ENCODE data around the gene TSEN54.

The TSEN54 gene

DNA sequence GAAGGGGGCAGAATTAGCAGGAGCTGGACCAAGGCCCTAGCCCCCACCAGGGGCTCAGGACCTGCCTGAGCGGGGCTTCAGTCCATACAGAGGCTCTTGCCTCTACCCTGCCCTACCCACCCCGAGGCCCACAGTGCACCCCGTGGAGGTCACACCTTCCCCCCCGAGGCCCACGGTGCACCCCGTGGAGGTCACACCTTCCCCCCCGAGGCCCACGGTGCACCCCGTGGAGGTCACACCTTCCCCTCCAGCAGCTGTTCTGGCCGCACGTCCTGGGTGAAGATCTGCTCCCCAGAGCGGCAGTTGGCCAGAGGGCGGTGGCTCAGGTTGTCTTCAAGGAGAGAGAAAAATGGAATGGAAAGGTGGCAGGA, 12.4 kb upstream of the TSEN54 start:
- DNase-seq (ENCODE audit: low read depth): no peak

GRCh38 chr17:75504347-75505151, 11.8 kb upstream of the TSEN54 start:
- no peak for DNase-seq (ENCODE audit: low read depth)

- no peak for DNase-seq (ENCODE audit: low read depth)
Measured at GRCh38 chr17:75505152-75505409, 11.2 kb upstream of the TSEN54 start.

GRCh38 chr17:75505640-75506039, 10.7 kb upstream of the TSEN54 start:
- no peak for DNase-seq (ENCODE audit: low read depth)

- no peak for DNase-seq (ENCODE audit: low read depth)
Measured at GRCh38 chr17:75506134-75506533, 10.2 kb upstream of the TSEN54 start.

- no peak for DNase-seq (ENCODE audit: low read depth)
Measured at GRCh38 chr17:75506888-75507287, 9.4 kb upstream of the TSEN54 start.

- no peak for DNase-seq (ENCODE audit: low read depth)
Measured at GRCh38 chr17:75507733-75508719, 8.3 kb upstream of the TSEN54 start.

- DNase-seq (ENCODE audit: low read depth): no peak
Measured at GRCh38 chr17:75508931-75509361, 7.4 kb upstream of the TSEN54 start.

DNA sequence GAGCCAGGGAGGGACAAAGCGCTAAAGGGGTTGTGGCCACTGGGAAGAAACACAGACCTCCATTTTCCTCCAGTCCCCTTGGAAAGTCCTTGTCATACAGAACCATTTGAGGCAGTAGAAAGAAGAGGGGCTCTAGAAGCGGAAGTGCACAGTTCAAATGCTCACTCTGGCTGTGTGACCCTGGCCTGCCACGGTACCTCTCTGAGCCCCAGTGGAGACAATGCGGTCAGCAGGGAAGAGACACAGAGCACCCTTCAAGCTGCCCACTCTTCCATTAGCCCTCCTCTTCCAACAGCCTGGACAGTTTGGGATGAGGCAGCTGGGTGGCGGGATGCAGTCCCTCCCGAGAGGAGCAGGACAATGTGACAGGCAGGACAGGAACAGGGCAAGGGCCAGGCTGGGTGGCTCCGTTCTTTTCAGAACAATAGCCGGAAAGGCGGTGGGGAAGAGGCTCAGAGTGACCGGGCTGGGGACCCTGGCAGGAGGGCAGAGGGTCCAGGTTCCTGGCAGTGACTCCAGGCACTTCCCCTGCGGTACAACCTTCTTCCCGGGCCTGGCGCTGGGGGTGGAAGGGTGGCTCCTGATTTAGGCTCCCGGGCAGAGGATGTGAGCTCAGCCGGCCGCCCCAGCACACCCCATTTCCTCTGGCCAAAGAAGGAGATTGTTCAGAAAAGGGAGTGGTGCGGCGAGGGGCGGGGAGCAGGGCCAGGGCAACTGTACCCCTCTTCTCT, 6.6 kb upstream of the TSEN54 start:
- DNase-seq (ENCODE audit: low read depth): no peak

DNA sequence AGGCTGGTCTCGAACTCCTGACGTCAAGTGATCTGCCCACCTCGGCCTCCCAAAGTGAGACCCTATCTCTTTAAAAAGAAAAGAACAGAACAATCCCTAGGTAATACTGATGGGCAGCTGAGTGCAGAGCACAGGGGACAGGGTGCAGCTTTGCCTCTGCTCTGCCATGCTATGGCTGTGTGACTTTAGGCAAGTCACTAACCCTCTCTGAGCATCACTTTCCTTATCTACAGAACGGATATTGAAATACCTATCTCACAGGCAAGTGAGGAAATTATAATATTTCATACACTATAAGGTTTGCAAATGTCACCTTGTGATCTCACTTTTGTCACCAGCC, 5.1 kb upstream of the TSEN54 start:
- no peak for DNase-seq (ENCODE audit: low read depth)

DNA sequence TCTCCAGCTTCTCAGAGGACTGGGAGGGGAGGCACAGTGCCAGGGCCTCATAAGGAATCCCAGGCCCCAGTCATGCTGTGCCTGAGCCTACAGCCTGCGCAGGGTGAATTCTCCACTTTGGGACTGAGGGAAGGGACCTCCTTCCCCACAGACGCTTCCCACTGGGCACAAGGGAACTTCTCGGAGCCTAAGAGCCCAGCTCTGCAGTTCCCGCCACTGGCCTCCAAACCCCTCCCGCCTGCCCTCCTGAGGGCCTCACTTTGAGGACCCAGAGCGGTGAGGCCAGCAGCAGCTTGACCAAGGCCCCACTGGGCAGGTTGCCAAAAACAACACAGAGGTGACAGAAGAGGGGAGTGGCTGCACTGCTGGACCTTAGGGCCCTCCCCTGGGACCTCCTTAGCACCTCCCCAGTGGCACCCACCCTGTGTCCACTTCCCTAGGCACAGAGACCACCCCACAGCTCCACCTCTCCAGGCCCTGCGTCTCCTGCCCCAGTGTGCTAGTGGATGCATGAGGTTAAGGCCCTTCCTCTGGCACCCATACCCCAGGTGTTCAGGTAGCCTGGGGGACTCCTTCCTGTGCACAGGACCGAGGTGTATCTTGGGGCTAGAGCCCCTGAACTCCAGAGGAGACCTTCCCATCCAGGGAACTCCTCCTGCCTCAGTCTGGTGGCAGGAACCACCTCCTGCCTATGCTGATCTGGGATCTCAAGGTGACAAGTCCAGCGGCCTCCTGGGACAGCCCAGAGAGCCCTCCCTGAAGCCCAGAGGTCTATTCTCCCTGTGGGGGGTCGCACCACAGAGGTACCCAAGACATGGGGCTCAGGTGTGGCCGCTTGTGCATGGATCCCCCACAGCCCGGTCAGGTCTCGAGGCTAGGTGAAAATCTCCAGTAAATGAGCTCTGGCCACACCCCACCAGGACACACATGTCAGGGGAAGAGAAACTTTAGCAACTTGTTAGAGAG, 4.4 kb upstream of the TSEN54 start:
- DNase-seq (ENCODE audit: low read depth): no peak

GRCh38 chr17:75512926-75513640, 3.2 kb upstream of the TSEN54 start:
- no peak for DNase-seq (ENCODE audit: low read depth)

DNA sequence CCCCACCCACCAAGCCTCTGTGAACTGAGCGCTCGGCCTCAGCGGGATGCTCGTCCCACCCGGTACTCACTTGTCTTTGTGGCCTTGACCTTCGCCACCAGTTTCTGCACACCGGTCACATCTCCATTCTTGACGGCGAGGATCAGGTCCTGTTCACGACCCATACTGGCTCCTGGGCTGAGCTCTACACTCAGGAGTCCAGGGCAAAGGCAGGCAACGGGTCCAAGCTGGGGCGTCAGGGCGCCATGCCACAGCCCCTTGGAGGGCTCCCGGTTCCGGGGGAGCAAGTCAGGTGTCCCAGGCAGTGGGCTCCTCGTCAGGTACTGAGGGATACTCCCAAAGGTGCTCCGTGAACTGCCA, 2.7 kb upstream of the TSEN54 start:
- DNase-seq (ENCODE audit: low read depth): no peak

GRCh38 chr17:75514299-75514918, 1.9 kb upstream of the TSEN54 start:
- DNase-seq (ENCODE audit: low read depth): no peak

- no peak for DNase-seq (ENCODE audit: low read depth)
Measured at GRCh38 chr17:75514919-75515495, 1.3 kb upstream of the TSEN54 start.

DNA sequence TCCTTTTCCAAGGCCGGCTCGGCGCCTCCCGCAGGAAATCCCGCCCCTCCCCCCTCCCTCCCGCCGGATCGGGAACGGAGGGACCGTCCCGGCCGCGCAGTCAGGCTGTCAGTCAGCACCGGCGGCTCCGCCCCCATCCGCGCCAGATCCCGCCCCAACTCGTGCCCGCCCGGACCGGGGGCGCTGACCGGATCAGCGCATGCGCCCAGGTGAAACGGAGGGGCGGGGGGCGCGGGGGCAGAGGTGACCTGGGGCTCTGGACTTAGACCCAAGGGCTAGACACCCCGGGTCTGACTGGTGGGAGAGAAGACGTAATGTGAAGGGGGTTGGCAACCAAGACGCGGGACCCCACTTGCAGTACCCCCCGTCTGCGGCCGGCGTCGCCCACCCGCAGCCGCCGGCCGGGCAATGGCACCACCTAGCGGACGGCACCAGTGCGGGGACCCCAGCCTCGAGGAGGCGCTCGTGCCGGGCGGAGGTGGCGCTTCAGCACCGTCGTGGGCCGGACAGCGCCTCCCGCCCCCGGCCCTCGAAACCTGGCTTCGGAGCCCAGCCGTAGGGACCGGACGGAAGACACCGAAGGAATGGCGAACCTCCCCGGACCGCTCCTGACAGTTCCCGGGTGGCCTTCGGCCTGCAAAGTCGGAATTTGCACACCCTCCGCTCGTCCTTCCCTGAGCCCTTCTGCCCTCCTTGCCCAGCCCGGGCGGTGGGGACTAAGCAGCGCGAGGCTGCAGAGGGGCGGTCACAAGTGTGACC, 653 bp upstream of the TSEN54 start, which contains the start of gene CASKIN2:
TSS of gene CASKIN2 (minus strand) at position 42 of the 759 bp plus-strand sequence. CDS start 1,733 bp downstream, outside the sequence.
- DNase-seq (ENCODE audit: low read depth): peak; percentile 88

DNA sequence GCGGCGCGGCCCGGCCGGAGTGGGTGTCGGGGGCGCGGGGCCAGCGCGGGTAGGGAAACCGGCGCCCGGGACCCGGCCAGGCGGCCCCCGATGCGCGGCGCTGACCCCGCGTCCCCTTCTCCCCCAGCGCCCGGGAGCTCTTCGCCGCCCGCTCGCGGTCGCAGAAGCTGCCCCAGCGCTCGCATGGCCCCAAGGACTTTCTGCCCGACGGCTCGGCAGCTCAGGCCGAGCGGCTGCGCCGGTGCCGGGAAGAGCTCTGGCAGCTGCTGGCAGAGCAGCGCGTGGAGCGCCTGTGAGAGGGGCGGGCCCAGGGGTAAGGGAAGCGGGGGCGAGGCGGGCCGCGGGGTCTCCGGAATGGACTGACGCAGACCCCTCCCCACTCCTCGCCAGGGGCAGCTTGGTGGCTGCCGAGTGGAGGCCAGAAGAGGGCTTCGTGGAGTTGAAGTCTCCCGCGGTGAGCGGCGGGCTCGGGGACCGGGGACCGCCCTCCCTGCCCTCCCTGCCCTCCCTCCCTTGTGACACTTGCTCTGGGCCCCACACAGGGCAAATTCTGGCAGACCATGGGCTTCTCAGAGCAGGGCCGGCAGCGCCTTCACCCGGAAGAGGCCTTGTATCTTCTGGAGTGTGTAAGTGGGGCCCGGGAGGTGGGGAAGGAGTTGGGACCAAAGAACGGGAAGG, 430 bp downstream of the TSEN54 start:
- DNase-seq (ENCODE audit: low read depth): peak; percentile 33

DNA sequence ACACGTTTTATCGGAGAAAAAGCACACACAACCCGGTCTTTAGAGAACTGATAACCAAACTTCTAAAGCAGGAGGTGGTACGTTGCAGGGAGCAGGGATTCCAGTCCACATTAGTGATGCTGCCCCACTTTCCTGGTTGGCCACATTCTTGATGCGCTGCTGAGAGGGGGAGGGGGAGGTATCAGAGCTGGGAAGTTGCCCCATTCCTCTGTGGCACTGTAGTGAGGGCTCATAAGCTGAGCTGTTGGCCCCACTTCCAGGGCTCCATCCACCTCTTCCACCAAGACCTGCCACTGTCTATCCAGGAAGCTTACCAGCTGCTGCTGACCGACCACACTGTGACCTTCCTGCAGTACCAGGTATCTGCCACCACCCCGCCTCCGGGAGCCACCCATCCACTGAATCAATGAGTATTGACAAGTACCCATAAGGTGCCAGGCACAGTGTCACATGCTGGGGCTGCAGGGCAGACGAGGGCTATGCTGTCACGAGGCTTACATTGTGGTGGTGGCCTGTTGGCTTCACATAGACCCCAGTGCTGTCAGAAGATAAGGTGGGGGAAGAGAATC, 1.1 kb downstream of the TSEN54 start:
- no peak for DNase-seq (ENCODE audit: low read depth)
